Endothelial cell of umbilical vein (primary cell): ENCODE data around the gene SEC14L6. TPM values are rescaled to one million over a fixed set of nuclear protein-coding genes. Genes with fewer than 3 reads are reported as not detected.

Experiments used
- BruUV-seq: library from RNA; stranded (reverse); fragments of 400-500 nt; replicated peaks from 2 replicates; lab custom pipeline; 2021; lab: Mats Ljungman, UMichigan
- CTCF ChIA-PET: fragments of 300-600, 350-600 bp; sonication (Branson Sonifier 250); formaldehyde crosslinking; loops from one replicate; lab custom pipeline; 2021; ENCODE audit warnings: antibody characterized with exemption, inconsistent platforms; lab: Charles Lee
- POLR2A ChIA-PET: fragments of 300-600, 350-600 bp; sonication (Branson Sonifier 250); formaldehyde crosslinking; loops from one replicate; lab custom pipeline; 2021; ENCODE audit warnings: antibody characterized with exemption, inconsistent platforms; lab: Charles Lee
- DNase-seq: peaks from one replicate; pipeline ENCODE4 v3.0.0-alpha.2; 2011; ENCODE audit warnings: low read depth, low spot score
- FAIRE-seq: peaks from 2 replicates; lab custom pipeline; 2011; peaks lifted over from hg19 to GRCh38; lab: Jason Lieb, UNC
- H2AFZ ChIP-seq: 2 replicates; pipeline ENCODE4 v1.6.0; 2012; ENCODE audit warnings: low read depth, low read length, control low read depth, inconsistent platforms
- H3K27ac ChIP-seq: 2 replicates; pipeline ENCODE4 v1.5.1; 2011; ENCODE audit warnings: low read depth, mild to moderate bottlenecking, control low read depth, low read length, moderate library complexity; ENCODE audit not compliant: insufficient read depth
- H3K27me3 ChIP-seq, 2 experiments: 2 replicates each; pipeline versions ENCODE4 v1.6.0 to v1.6.1; 2011; ENCODE audit warnings: low read length in 2 of 2, mixed read lengths in 1 of 2; ENCODE audit not compliant: control insufficient read depth in 2 of 2, insufficient read depth in 2 of 2
- H3K36me3 ChIP-seq, 2 experiments: 2 replicates in 1 of 2; 3 replicates in 1 of 2; pipeline ENCODE4 v1.5.1; 2011; ENCODE audit warnings: low read length in 2 of 2, mild to moderate bottlenecking in 1 of 2, moderate library complexity in 1 of 2; ENCODE audit not compliant: control insufficient read depth in 2 of 2, insufficient read depth in 2 of 2; ENCODE audit errors: extremely low read depth in 1 of 2
- H3K4me1 ChIP-seq: 3 replicates; pipeline ENCODE4 v1.5.1; 2011; ENCODE audit warnings: mild to moderate bottlenecking, low read length; ENCODE audit not compliant: control insufficient read depth, insufficient read depth; ENCODE audit errors: extremely low read depth
- H3K4me2 ChIP-seq: 2 replicates; pipeline ENCODE4 v1.6.1; 2011; ENCODE audit warnings: low read length, control low read depth, mixed read lengths; ENCODE audit not compliant: insufficient read depth
- H3K4me3 ChIP-seq, 3 experiments: fragments of 200-600 bp in 1 of 3; sonication (generic), shearing (Covaris generic) in 1 of 3; replicated peaks in 1 of 3; 2 replicates each; pipeline ENCODE4 v1.5.1; 2011 to 2016; ENCODE audit warnings: control low read depth in 3 of 3, low read length in 3 of 3, mild to moderate bottlenecking in 2 of 3, inconsistent platforms in 1 of 3, low read depth in 1 of 3, moderate library complexity in 1 of 3; ENCODE audit not compliant: insufficient read depth in 1 of 3
- H3K79me2 ChIP-seq: 2 replicates; pipeline ENCODE4 v1.6.0; 2012; ENCODE audit warnings: low read length, inconsistent platforms; ENCODE audit not compliant: control insufficient read depth, insufficient read depth
- H3K9ac ChIP-seq: replicated peaks from 2 replicates; pipeline ENCODE3; 2011; ENCODE audit warnings: low read length, control low read depth; ENCODE audit not compliant: insufficient read depth; ENCODE audit errors: extremely low read depth
- H3K9me1 ChIP-seq: replicated peaks from 3 replicates; pipeline ENCODE4 v1.6.0; 2011; ENCODE audit warnings: mild to moderate bottlenecking, low read length; ENCODE audit not compliant: control insufficient read depth, insufficient read depth; ENCODE audit errors: extremely low read depth
- H3K9me3 ChIP-seq: replicated peaks from 2 replicates; pipeline ENCODE4 v1.5.1; 2012; ENCODE audit warnings: low read length, inconsistent platforms; ENCODE audit not compliant: control insufficient read depth, insufficient read depth
- H4K20me1 ChIP-seq: replicated peaks from 2 replicates; pipeline ENCODE3; 2011; ENCODE audit warnings: mild to moderate bottlenecking, low read length; ENCODE audit not compliant: control insufficient read depth, insufficient read depth; ENCODE audit errors: extremely low read depth
- CTCF ChIP-seq, 2 donors: IDR thresholded peaks; 1 replicate in 1 of 2; 2 replicates in 1 of 2; pipeline ENCODE4 v1.5.1; 2011; ENCODE audit warnings: low read length in 2 of 2, mild to moderate bottlenecking in 2 of 2, moderate library complexity in 2 of 2, control low read depth in 1 of 2, inconsistent platforms in 1 of 2, low read depth in 1 of 2; ENCODE audit not compliant: insufficient read depth in 1 of 2; ENCODE audit errors: extremely low read depth in 1 of 2
- EZH2 ChIP-seq: IDR thresholded peaks from 2 replicates; pipeline ENCODE4 v1.6.1; 2012; ENCODE audit warnings: borderline replicate concordance, low read depth, mild to moderate bottlenecking, moderate library complexity, low read length, inconsistent platforms; ENCODE audit not compliant: severe bottlenecking
- FOS ChIP-seq: IDR thresholded peaks from 2 replicates; pipeline ENCODE4 v1.6.1; 2011; ENCODE audit warnings: mild to moderate bottlenecking, low read length, moderate library complexity, borderline replicate concordance; ENCODE audit not compliant: insufficient read depth
- GATA2 ChIP-seq: IDR thresholded peaks from 2 replicates; pipeline ENCODE4 v1.7.0; 2011; ENCODE audit warnings: low read depth, mild to moderate bottlenecking, moderate library complexity, mixed read lengths, low read length; ENCODE audit not compliant: insufficient read length, insufficient read depth
- JUN ChIP-seq: IDR thresholded peaks from 2 replicates; pipeline ENCODE4 v1.6.1; 2011; ENCODE audit warnings: borderline replicate concordance, low read depth; ENCODE audit not compliant: insufficient read length, insufficient read depth
- MYC ChIP-seq: IDR thresholded peaks from one replicate; pipeline ENCODE4 v1.6.1; 2011; ENCODE audit warnings: mild to moderate bottlenecking, low read depth, low read length
- POLR2A ChIP-seq: IDR thresholded peaks from 2 replicates; pipeline ENCODE4 v1.6.1; 2012; ENCODE audit warnings: low read depth, mild to moderate bottlenecking, control low read depth, low read length
- POLR2AphosphoS5 ChIP-seq: IDR thresholded peaks from 2 replicates; pipeline ENCODE4 v1.6.1; 2012; ENCODE audit warnings: low read depth, mild to moderate bottlenecking, control low read depth, low read length, moderate library complexity; ENCODE audit not compliant: insufficient read depth
- dilution Hi-C: fragments of 300-500 bp; cut with MboI; formaldehyde crosslinking; loops from one replicate; pipeline ENCODE4 v1.15.0; 2019; ENCODE audit warnings: low sequenced_read_pairs; ENCODE audit not compliant: extremely low pct_ligation_motif_present
- intact Hi-C: fragments of 100-400 bp; cut with micrococcal nuclease; formaldehyde crosslinking; loops from one replicate; pipeline ENCODE4 v1.10.0; 2022
- polyA plus RNA-seq, 4 experiments: library from polyadenylated mRNA; depleted of rRNA in 3 of 4; stranded (reverse) in 3 of 4; unstranded in 1 of 4; fragments of >200 nt; gene quantifications; 2 replicates each; pipeline versions ENCODE4 v1.2.1 to v1.2.3, GENCODE V29; 2011 to 2012; ENCODE audit warnings: missing spikeins in 1 of 4
- total RNA-seq: library from RNA; stranded (reverse); gene quantifications from 2 replicates; pipeline ENCODE4 v1.2.3, GENCODE V29; 2021
- TF ChIP-seq, protein P1 (sequence below): IDR thresholded peaks from 2 replicates; pipeline ENCODE4 v1.6.1; 2011; ENCODE audit not compliant: insufficient read depth, insufficient read length

The SEC14L6 gene
- total and polyA plus RNA-seq, 2 donors (not counting 3 experiments of a cell fraction or from before 2014, with no cell fraction given), result 0.04 to 0.15 TPM

GRCh38 chr22:30497466-30498150, 48.9 kb downstream of the SEC14L6 start:
- Histone ChIP-seq H3K4me2 (no peak overlapping the region), H3K9me1 (no peaks in the 10 kb centered on the region), H3K4me3 (no peak overlapping the region), H3K36me3 (no peaks in the 10 kb centered on the region), H3K27me3 (no peaks in the 10 kb centered on the region), H4K20me1 (no peaks in the 10 kb centered on the region), H3K79me2 (no peaks in the 10 kb centered on the region), H3K9ac (no peak overlapping the region), H2AFZ (no peak overlapping the region), H3K27ac (no peak overlapping the region), H3K4me1 (no peaks in the 10 kb centered on the region), H3K9me3 (no peaks in the 10 kb centered on the region)
- dilution Hi-C loops, result no loop called here
- no TSS peak for BruUV-seq
- no peak for TF ChIP-seq FOS
- TF ChIP-seq MYC, result no peak
- no peak for TF ChIP-seq EZH2
- no peak for TF ChIP-seq JUN
- TF ChIP-seq CTCF (IDR thresholded peaks at IDR 0.05; ENCODE audit: extremely low read depth in 1 of 2, insufficient read depth in 1 of 2, low read depth in 1 of 2, low read length in 2 of 2), result no peak
- TF ChIP-seq, protein P1, sequence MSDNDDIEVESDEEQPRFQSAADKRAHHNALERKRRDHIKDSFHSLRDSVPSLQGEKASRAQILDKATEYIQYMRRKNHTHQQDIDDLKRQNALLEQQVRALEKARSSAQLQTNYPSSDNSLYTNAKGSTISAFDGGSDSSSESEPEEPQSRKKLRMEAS, result no peak
- no peak for TF ChIP-seq POLR2AphosphoS5
- no peak for TF ChIP-seq GATA2
- TF ChIP-seq POLR2A, result no peak
- FAIRE-seq (no peak), DNase-seq (no peak)
- intact Hi-C loops, result no loop called here
- ChIA-PET POLR2A (no interaction called here), CTCF (interaction anchor here (0.6 to 1.0 kb wide), 2 partner anchors 34 to 210 kb away, joined by 3 read pairs; no protein-coding TSS in a partner anchor)
